Vagina (tissue), 2 donors: ENCODE results near the gene GFPT1.

ENCODE experiments used
- CTCF ChIP-seq, 3 experiments: fragments of 450-650 bp in 2 of 3; fragments of 200-600 bp in 1 of 3; sonication (generic) in 1 of 3; IDR thresholded peaks; one replicate each; pipeline ENCODE4 v1.5.1; 2017 to 2019; ENCODE audit warnings: antibody characterized with exemption in 3 of 3, mild to moderate bottlenecking in 2 of 3, moderate library complexity in 2 of 3
- POLR2AphosphoS5 ChIP-seq, 2 donors: sonication (generic); formaldehyde crosslinking; IDR thresholded peaks; one replicate each; pipeline ENCODE4 v1.9.0; 2017; ENCODE audit warnings: antibody characterized with exemption in 2 of 2, mild to moderate bottlenecking in 2 of 2, low read depth in 1 of 2; ENCODE audit not compliant: insufficient read depth in 1 of 2

GRCh38 chr2:69368588-69368987 is 18.4 kb downstream of the GFPT1 start:
- TF ChIP-seq CTCF (IDR thresholded peaks at IDR 0.05), result no peak
- TF ChIP-seq POLR2AphosphoS5 (IDR thresholded peaks at IDR 0.05; ENCODE audit: insufficient read depth in 1 of 2, low read depth in 1 of 2), result no peak
